ENCODE data around the gene ZNF750. TPM values are rescaled to one million over a fixed set of nuclear protein-coding genes. Genes with fewer than 3 reads are reported as not detected.

The ZNF750 gene
- total and polyA plus RNA-seq, 10 of the 15 experiments (the other 5 are each of a cell fraction or from before 2014, with no cell fraction given) = 0.06 TPM; not detected in 9

DNA sequence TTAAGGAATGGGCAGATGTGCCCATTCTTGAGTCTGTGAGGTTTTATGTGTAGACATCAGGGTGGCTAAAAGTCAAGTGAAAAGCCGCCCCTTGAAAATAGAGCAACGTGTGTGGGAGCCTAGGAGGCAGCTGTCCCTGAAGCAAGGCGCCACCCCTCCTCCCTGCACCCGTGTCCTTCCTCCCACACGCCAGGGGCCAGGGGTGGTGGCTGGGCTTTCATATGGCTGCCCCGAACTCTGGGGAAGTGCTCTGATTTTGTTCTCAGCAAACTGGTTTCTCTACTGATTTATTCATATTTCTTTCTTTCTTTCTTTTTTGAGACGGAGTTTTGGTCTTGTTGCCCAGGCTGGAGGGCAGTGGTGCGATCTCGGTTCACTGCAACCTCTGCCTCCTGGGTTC, 4.7 kb downstream of the ZNF750 start:
- Histone ChIP-seq H3K27ac (ENCODE audit: control insufficient read depth, insufficient read depth) (no peak overlapping the region), H3K79me2 (ENCODE audit: control insufficient read depth, insufficient read depth, low read length) (no peaks in the 10 kb centered on the region), H3K4me3 (no peak overlapping the region), H3K27me3 (replicated peaks in 1 of 2; ENCODE audit: control insufficient read depth in 2 of 2, insufficient read depth in 2 of 2, low read length in 1 of 2) (no peaks in the 10 kb centered on the region), H3K4me2 (ENCODE audit: control insufficient read depth, insufficient read depth) (no peak overlapping the region), H3K36me3 (ENCODE audit: control insufficient read depth in 2 of 2, insufficient read depth in 2 of 2, low read length in 1 of 2) (peaks cover 2 to 3% of the 10 kb centered on the region in 2 experiments; a peak in 3 of 4 replicates), H3K9me3 (replicated peaks; ENCODE audit: control insufficient read depth, insufficient read depth, low read length) (no peaks in the 10 kb centered on the region), H3K9ac (ENCODE audit: control insufficient read depth, insufficient read depth, low read length) (no peak overlapping the region), H2AFZ (ENCODE audit: control insufficient read depth, low read depth, low read length) (no peak overlapping the region), H3K4me1 (ENCODE audit: control insufficient read depth, insufficient read depth, low read length) (no peaks in the 10 kb centered on the region), H4K20me1 (ENCODE audit: control insufficient read depth, insufficient read depth) (no peaks in the 10 kb centered on the region)
- in situ Hi-C loops (cut with MboI) (no loop called here), intact Hi-C loops (cut with micrococcal nuclease; ENCODE audit: unreplicated experiment) (no loop called here)
- FAIRE-seq (no peak), DNase-seq (ENCODE audit: low read depth, low spot score) (no peak), ATAC-seq (no peak)
- ChIA-PET SMC1A (ENCODE audit: uncharacterized antibody, unreplicated experiment) (interaction anchor here (2.0 kb wide), 1 partner anchor 9 kb away, joined by 4 read pairs; no protein-coding TSS in a partner anchor), CTCF (interaction anchor here (0.7 kb wide), 1 partner anchor 218 kb away, joined by 3 read pairs; no protein-coding TSS in a partner anchor), RAD21 (ENCODE audit: unreplicated experiment) (no interaction called here), POLR2A (no interaction called here)
- BruUV-seq (replicated peaks) = no TSS peak
- whole genome bisulfite sequencing (ENCODE audit: insufficient coverage, insufficient replicate concordance, low lambda C conversion rate, missing lambda C conversion rate) = 83% methylated on average over 9 of the region's 9 CpGs
- TF ChIP-seq GABPA (IDR thresholded peaks at IDR 0.05; ENCODE audit: low read depth) = no peak
- no peak for TF ChIP-seq CBX5 (IDR thresholded peaks at IDR 0.05; ENCODE audit: low read depth)
- TF ChIP-seq BHLHE40 (IDR thresholded peaks at IDR 0.05; ENCODE audit: borderline replicate concordance in 1 of 2, low read depth in 2 of 2, low read length in 1 of 2) = no peak
- no peak for TF ChIP-seq HDAC2 (IDR thresholded peaks at IDR 0.05)
- no peak for TF ChIP-seq BCL11A (IDR thresholded peaks at IDR 0.05; ENCODE audit: low read depth, low read length)
- TF ChIP-seq BACH1 (IDR thresholded peaks at IDR 0.05; ENCODE audit: borderline replicate concordance) = no peak
- no peak for TF ChIP-seq GATAD2B (conservative IDR thresholded peaks at IDR 0.05; ENCODE audit: low read depth)
- TF ChIP-seq CBFB (IDR thresholded peaks at IDR 0.05; ENCODE audit: low read depth) = no peak
- no peak for TF ChIP-seq STAT3 (IDR thresholded peaks at IDR 0.05; ENCODE audit: low read depth, low read length)

- SMC1A ChIA-PET (ENCODE audit: uncharacterized antibody, unreplicated experiment) = no interaction called here
- H3K79me2 ChIP-seq (ENCODE audit: control insufficient read depth, insufficient read depth, low read length) = no peaks in the 10 kb centered on the region
- RAD21 ChIA-PET (ENCODE audit: unreplicated experiment) = no interaction called here
- intact Hi-C loops (cut with micrococcal nuclease; ENCODE audit: unreplicated experiment) (no loop called here), in situ Hi-C loops (cut with MboI) (no loop called here)
- H3K4me1 ChIP-seq (ENCODE audit: control insufficient read depth, insufficient read depth, low read length) = no peaks in the 10 kb centered on the region
- H2AFZ ChIP-seq (ENCODE audit: control insufficient read depth, low read depth, low read length) = no peak overlapping the region
- CTCF ChIA-PET = no interaction called here
- H3K36me3 ChIP-seq (ENCODE audit: control insufficient read depth in 2 of 2, insufficient read depth in 2 of 2, low read length in 1 of 2) = peaks cover 2 to 3% of the 10 kb centered on the region in 2 experiments; a peak in 3 of 4 replicates
- no TSS peak for BruUV-seq (replicated peaks)
- H3K27me3 ChIP-seq (replicated peaks in 1 of 2; ENCODE audit: control insufficient read depth in 2 of 2, insufficient read depth in 2 of 2, low read length in 1 of 2) = no peaks in the 10 kb centered on the region
- WGBS (ENCODE audit: insufficient coverage, insufficient replicate concordance, low lambda C conversion rate, missing lambda C conversion rate) = 94% methylated on average over 20 of the region's 20 CpGs
- no peak for ATAC-seq
- H3K4me2 ChIP-seq (ENCODE audit: control insufficient read depth, insufficient read depth) = no peak overlapping the region
- H4K20me1 ChIP-seq (ENCODE audit: control insufficient read depth, insufficient read depth) = no peaks in the 10 kb centered on the region
- no peak for FAIRE-seq
- DNase-seq (ENCODE audit: low read depth, low spot score) = no peak
- H3K9me3 ChIP-seq (replicated peaks; ENCODE audit: control insufficient read depth, insufficient read depth, low read length) = no peaks in the 10 kb centered on the region
- no peak overlapping the region for H3K4me3 ChIP-seq
- H3K27ac ChIP-seq (ENCODE audit: control insufficient read depth, insufficient read depth) = no peak overlapping the region
- POLR2A ChIA-PET = no interaction called here
- H3K9ac ChIP-seq (ENCODE audit: control insufficient read depth, insufficient read depth, low read length) = no peak overlapping the region
- no peak for TF ChIP-seq CBFB (IDR thresholded peaks at IDR 0.05; ENCODE audit: low read depth)
- TF ChIP-seq, protein P1, sequence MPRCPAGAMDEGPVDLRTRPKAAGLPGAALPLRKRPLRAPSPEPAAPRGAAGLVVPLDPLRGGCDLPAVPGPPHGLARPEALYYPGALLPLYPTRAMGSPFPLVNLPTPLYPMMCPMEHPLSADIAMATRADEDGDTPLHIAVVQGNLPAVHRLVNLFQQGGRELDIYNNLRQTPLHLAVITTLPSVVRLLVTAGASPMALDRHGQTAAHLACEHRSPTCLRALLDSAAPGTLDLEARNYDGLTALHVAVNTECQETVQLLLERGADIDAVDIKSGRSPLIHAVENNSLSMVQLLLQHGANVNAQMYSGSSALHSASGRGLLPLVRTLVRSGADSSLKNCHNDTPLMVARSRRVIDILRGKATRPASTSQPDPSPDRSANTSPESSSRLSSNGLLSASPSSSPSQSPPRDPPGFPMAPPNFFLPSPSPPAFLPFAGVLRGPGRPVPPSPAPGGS (IDR thresholded peaks at IDR 0.05; ENCODE audit: borderline replicate concordance, insufficient read depth, low read depth, low read length, poor library complexity, severe bottlenecking) = no peak
- TF ChIP-seq, protein P2, sequence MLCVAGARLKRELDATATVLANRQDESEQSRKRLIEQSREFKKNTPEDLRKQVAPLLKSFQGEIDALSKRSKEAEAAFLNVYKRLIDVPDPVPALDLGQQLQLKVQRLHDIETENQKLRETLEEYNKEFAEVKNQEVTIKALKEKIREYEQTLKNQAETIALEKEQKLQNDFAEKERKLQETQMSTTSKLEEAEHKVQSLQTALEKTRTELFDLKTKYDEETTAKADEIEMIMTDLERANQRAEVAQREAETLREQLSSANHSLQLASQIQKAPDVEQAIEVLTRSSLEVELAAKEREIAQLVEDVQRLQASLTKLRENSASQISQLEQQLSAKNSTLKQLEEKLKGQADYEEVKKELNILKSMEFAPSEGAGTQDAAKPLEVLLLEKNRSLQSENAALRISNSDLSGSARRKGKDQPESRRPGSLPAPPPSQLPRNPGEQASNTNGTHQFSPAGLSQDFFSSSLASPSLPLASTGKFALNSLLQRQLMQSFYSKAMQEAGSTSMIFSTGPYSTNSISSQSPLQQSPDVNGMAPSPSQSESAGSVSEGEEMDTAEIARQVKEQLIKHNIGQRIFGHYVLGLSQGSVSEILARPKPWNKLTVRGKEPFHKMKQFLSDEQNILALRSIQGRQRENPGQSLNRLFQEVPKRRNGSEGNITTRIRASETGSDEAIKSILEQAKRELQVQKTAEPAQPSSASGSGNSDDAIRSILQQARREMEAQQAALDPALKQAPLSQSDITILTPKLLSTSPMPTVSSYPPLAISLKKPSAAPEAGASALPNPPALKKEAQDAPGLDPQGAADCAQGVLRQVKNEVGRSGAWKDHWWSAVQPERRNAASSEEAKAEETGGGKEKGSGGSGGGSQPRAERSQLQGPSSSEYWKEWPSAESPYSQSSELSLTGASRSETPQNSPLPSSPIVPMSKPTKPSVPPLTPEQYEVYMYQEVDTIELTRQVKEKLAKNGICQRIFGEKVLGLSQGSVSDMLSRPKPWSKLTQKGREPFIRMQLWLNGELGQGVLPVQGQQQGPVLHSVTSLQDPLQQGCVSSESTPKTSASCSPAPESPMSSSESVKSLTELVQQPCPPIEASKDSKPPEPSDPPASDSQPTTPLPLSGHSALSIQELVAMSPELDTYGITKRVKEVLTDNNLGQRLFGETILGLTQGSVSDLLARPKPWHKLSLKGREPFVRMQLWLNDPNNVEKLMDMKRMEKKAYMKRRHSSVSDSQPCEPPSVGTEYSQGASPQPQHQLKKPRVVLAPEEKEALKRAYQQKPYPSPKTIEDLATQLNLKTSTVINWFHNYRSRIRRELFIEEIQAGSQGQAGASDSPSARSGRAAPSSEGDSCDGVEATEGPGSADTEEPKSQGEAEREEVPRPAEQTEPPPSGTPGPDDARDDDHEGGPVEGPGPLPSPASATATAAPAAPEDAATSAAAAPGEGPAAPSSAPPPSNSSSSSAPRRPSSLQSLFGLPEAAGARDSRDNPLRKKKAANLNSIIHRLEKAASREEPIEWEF (IDR thresholded peaks at IDR 0.05; ENCODE audit: insufficient replicate concordance, low read depth, low read length) = no peak
Measured at GRCh38 chr17:82832881-82833475, 6.8 kb downstream of the ZNF750 start.
